CD4-positive, alpha-beta T cell (primary cell): ENCODE data around the gene CCDC146. TPM values are rescaled to one million over a fixed set of nuclear protein-coding genes. Genes with fewer than 3 reads are reported as not detected.
"Not testable (repeated sequence)": the region's sequence is repeated elsewhere in the genome, so short reads cannot be mapped to it uniquely, and the experiment has no call there.

Experiments
- ATAC-seq: fragments of 200-7000 bp; cut with Tn5 transposase; one replicate; pipeline ENCODE4 v1.10.0; 2022; ENCODE audit warnings: mild to moderate bottlenecking; ENCODE audit not compliant: poor library complexity
- CTCF ChIA-PET: fragments of 350-600 bp; sonication (Branson Sonifier 250); formaldehyde crosslinking; loops from one replicate; lab custom pipeline; 2021; ENCODE audit warnings: antibody characterized with exemption, inconsistent platforms; lab: Charles Lee
- POLR2A ChIA-PET: fragments of 350-600 bp; sonication (Branson Sonifier 250); formaldehyde crosslinking; loops from one replicate; lab custom pipeline; 2021; ENCODE audit warnings: antibody characterized with exemption, inconsistent platforms; lab: Charles Lee
- DNase-seq, 14 experiments: peaks; one replicate each; pipeline ENCODE4 v3.0.0-alpha.2; 2013 to 2020; ENCODE audit warnings: mixed read lengths in 2 of 14
- H3K27ac ChIP-seq, 2 donors: one replicate each; pipeline versions ENCODE4 v1.5.1 to v1.7.0; 2013; ENCODE audit warnings: low read length in 2 of 2, low read depth in 1 of 2, mild to moderate bottlenecking in 1 of 2
- H3K27me3 ChIP-seq, 2 experiments: 1 replicate in 1 of 2; 2 replicates in 1 of 2; pipeline versions ENCODE4 v1.6.1 to v1.7.0; 2013; ENCODE audit warnings: low read length in 2 of 2, control low read depth in 1 of 2, mild to moderate bottlenecking in 1 of 2, moderate library complexity in 1 of 2; ENCODE audit not compliant: insufficient read depth in 2 of 2, control insufficient read depth in 1 of 2
- H3K36me3 ChIP-seq: one replicate; pipeline ENCODE4 v1.6.1; 2013; ENCODE audit warnings: low read length, control low read depth; ENCODE audit not compliant: insufficient read depth
- H3K4me1 ChIP-seq: one replicate; pipeline ENCODE4 v1.6.1; 2013; ENCODE audit warnings: low read length, control low read depth; ENCODE audit not compliant: insufficient read depth
- H3K4me3 ChIP-seq: one replicate; pipeline ENCODE4 v1.5.1; 2013; ENCODE audit warnings: mild to moderate bottlenecking, low read length, moderate library complexity
- H3K9me3 ChIP-seq, 2 experiments: 1 replicate in 1 of 2; 2 replicates in 1 of 2; pipeline versions ENCODE4 v1.6.1 to v1.7.0; 2013; ENCODE audit warnings: low read length in 2 of 2, mild to moderate bottlenecking in 2 of 2, control low read depth in 1 of 2, moderate library complexity in 1 of 2; ENCODE audit not compliant: control insufficient read depth in 1 of 2, insufficient read depth in 1 of 2
- H3K27ac Mint-ChIP-seq: one replicate; pipeline ENCODE4 v1.8.0; 2020; ENCODE audit warnings: mixed read lengths
- H3K27me3 Mint-ChIP-seq: one replicate; pipeline ENCODE4 v1.8.0; 2021; ENCODE audit warnings: mixed read lengths
- H3K36me3 Mint-ChIP-seq: one replicate; pipeline ENCODE4 v1.8.0; 2021; ENCODE audit warnings: low read depth, mixed read lengths
- H3K4me1 Mint-ChIP-seq: one replicate; pipeline ENCODE4 v1.8.0; 2021; ENCODE audit warnings: low read depth, mixed read lengths
- H3K4me3 Mint-ChIP-seq: one replicate; pipeline ENCODE4 v1.8.0; 2020; ENCODE audit warnings: mild to moderate bottlenecking, mixed read lengths
- H3K9me3 Mint-ChIP-seq: one replicate; pipeline ENCODE4 v1.8.0; 2020; ENCODE audit warnings: mixed read lengths
- CTCF ChIP-seq: fragments of 200-600 bp; IDR thresholded peaks from one replicate; pipeline ENCODE4 v1.8.0; 2022; ENCODE audit warnings: antibody characterized with exemption, mild to moderate bottlenecking
- intact Hi-C, 2 experiments: fragments of 100-400 bp; cut with DNase I in 1 of 2; cut with micrococcal nuclease in 1 of 2; formaldehyde crosslinking; loops; one replicate each; pipeline versions ENCODE4 v1.15.1 to v1.9.0; 2023 to 2025; cut with DNase I, micrococcal nuclease
- total RNA-seq, 174 experiments: library from RNA in 2 of 174; stranded (reverse) in 2 of 174; gene quantifications; one replicate each; pipeline ENCODE4 v1.2.3 and lab custom pipeline; 2021 to 2026

The CCDC146 gene
- total RNA-seq, 2 experiments from 2014 or later, result 10.3 to 10.5 TPM

- H3K9me3 Mint-ChIP-seq, result no peaks in the 10 kb centered on the region
- no peak for TF ChIP-seq CTCF
- intact Hi-C loops, result no loop called here
- Histone ChIP-seq H3K36me3 (no peaks in the 10 kb centered on the region), H3K4me1 (no peaks in the 10 kb centered on the region), H3K27ac (no peak overlapping the region), H3K4me3 (no peak overlapping the region), H3K27me3 (no peaks in the 10 kb centered on the region), H3K9me3 (no peaks in the 10 kb centered on the region)
- DNase-seq, result peak in 3 of 14 experiments; percentile 15 to 28 (median 17)
- no peak overlapping the region for H3K4me3 Mint-ChIP-seq
- ChIA-PET CTCF (no interaction called here), POLR2A (no interaction called here)
- no peaks in the 10 kb centered on the region for H3K36me3 Mint-ChIP-seq
- H3K27me3 Mint-ChIP-seq, result no peaks in the 10 kb centered on the region
- H3K4me1 Mint-ChIP-seq, result peaks cover 7% of the 10 kb centered on the region
- H3K27ac Mint-ChIP-seq, result no peak overlapping the region
- ATAC-seq, result no peak
Observed at GRCh38 chr7:77157446-77157845, 35.0 kb downstream of the CCDC146 start.

- H3K27ac Mint-ChIP-seq, H3K9me3 Mint-ChIP-seq, H3K4me3 Mint-ChIP-seq, H3K4me3 ChIP-seq, POLR2A ChIA-PET, DNase-seq, intact Hi-C loops, ATAC-seq, H3K4me1 ChIP-seq, CTCF ChIA-PET, H3K27me3 ChIP-seq, H3K27ac ChIP-seq, H3K27me3 Mint-ChIP-seq, H3K9me3 ChIP-seq, H3K36me3 ChIP-seq, H3K36me3 Mint-ChIP-seq, H3K4me1 Mint-ChIP-seq: not testable (repeated sequence)
Observed at GRCh38 chr7:77171073-77171472, 48.7 kb downstream of the CCDC146 start.

GRCh38 chr7:77172437-77173172, 50.2 kb downstream of the CCDC146 start:
- H3K4me1 ChIP-seq, H3K4me3 ChIP-seq, DNase-seq, CTCF ChIA-PET, POLR2A ChIA-PET, intact Hi-C loops, ATAC-seq, H3K27me3 Mint-ChIP-seq, H3K4me1 Mint-ChIP-seq, H3K9me3 ChIP-seq, H3K27ac ChIP-seq, H3K4me3 Mint-ChIP-seq, H3K36me3 Mint-ChIP-seq, H3K36me3 ChIP-seq, H3K27me3 ChIP-seq, H3K27ac Mint-ChIP-seq, H3K9me3 Mint-ChIP-seq: not testable (repeated sequence)

- H3K4me3 Mint-ChIP-seq, ATAC-seq, H3K9me3 ChIP-seq, H3K4me1 ChIP-seq, H3K9me3 Mint-ChIP-seq, H3K27me3 Mint-ChIP-seq, H3K27ac ChIP-seq, H3K27ac Mint-ChIP-seq, H3K36me3 Mint-ChIP-seq, H3K36me3 ChIP-seq, H3K4me1 Mint-ChIP-seq, POLR2A ChIA-PET, intact Hi-C loops, CTCF ChIA-PET, H3K4me3 ChIP-seq, H3K27me3 ChIP-seq, DNase-seq: not testable (repeated sequence)
Observed at GRCh38 chr7:77174418-77174817, 52.0 kb downstream of the CCDC146 start.

GRCh38 chr7:77175274-77175800, 52.9 kb downstream of the CCDC146 start:
- H3K4me3 ChIP-seq, intact Hi-C loops, H3K36me3 Mint-ChIP-seq, CTCF ChIA-PET, H3K9me3 ChIP-seq, H3K9me3 Mint-ChIP-seq, H3K27ac ChIP-seq, H3K4me3 Mint-ChIP-seq, H3K27me3 Mint-ChIP-seq, POLR2A ChIA-PET, ATAC-seq, DNase-seq, H3K27ac Mint-ChIP-seq, H3K36me3 ChIP-seq, H3K4me1 Mint-ChIP-seq, H3K4me1 ChIP-seq, H3K27me3 ChIP-seq: not testable (repeated sequence)

- intact Hi-C loops, DNase-seq, H3K4me1 ChIP-seq, H3K27me3 Mint-ChIP-seq, H3K9me3 ChIP-seq, H3K36me3 ChIP-seq, H3K9me3 Mint-ChIP-seq, H3K27ac ChIP-seq, H3K4me3 ChIP-seq, H3K36me3 Mint-ChIP-seq, ATAC-seq, POLR2A ChIA-PET, H3K4me3 Mint-ChIP-seq, H3K4me1 Mint-ChIP-seq, CTCF ChIA-PET, H3K27ac Mint-ChIP-seq, H3K27me3 ChIP-seq: not testable (repeated sequence)
Observed at GRCh38 chr7:77177321-77177904, 55.0 kb downstream of the CCDC146 start.
